VCaP (cell line): ENCODE data around the gene RYR2.
"Not testable (repeated sequence)": the region's sequence is repeated elsewhere in the genome, so short reads cannot be mapped to it uniquely, and the experiment has no call there.

Experiments
- H3K27ac ChIP-seq: fragments of 450-650 bp; 2 replicates; pipeline ENCODE4 v1.5.1; 2017
- CTCF ChIP-seq: fragments of 450-650 bp; conservative IDR thresholded peaks from 2 replicates; pipeline ENCODE4 v1.5.1; 2017; ENCODE audit warnings: mild to moderate bottlenecking, moderate library complexity

RYR2 gene

GRCh38 chr1:237809099-237809498 lies 767.1 kb downstream of the RYR2 start:
- no peak for TF ChIP-seq CTCF
- H3K27ac ChIP-seq = no peak overlapping the region

- no peak for TF ChIP-seq CTCF
- no peak overlapping the region for H3K27ac ChIP-seq
These were observed 769.6 kb downstream of the RYR2 start for GRCh38 chr1:237811633-237812032.

- TF ChIP-seq CTCF = no peak
- H3K27ac ChIP-seq = no peak overlapping the region
These were observed 770.1 kb downstream of the RYR2 start for GRCh38 chr1:237812061-237812460.

GRCh38 chr1:237814319-237814924 lies 772.4 kb downstream of the RYR2 start:
- TF ChIP-seq CTCF = peak; percentile 63
- H3K27ac ChIP-seq = no peak overlapping the region

GRCh38 chr1:237817277-237817676 lies 775.3 kb downstream of the RYR2 start:
- no peak for TF ChIP-seq CTCF
- no peak overlapping the region for H3K27ac ChIP-seq

- not testable (repeated sequence) for H3K27ac ChIP-seq
These were observed 778.6 kb downstream of the RYR2 start for GRCh38 chr1:237820634-237821033.

- no peak for TF ChIP-seq CTCF
- H3K27ac ChIP-seq = no peak overlapping the region
These were observed 790.9 kb downstream of the RYR2 start for GRCh38 chr1:237832858-237833257.

- no peak overlapping the region for H3K27ac ChIP-seq
- TF ChIP-seq CTCF = no peak
These were observed 792.1 kb downstream of the RYR2 start for GRCh38 chr1:237834048-237834447.
